Karpas-422 (cell line): ENCODE results near the gene REEP5. TPM values are rescaled to one million over a fixed set of nuclear protein-coding genes. Genes with fewer than 3 reads are reported as not detected.
"Not testable (repeated sequence)": the region's sequence is repeated elsewhere in the genome, so short reads cannot be mapped to it uniquely, and the experiment has no call there.

Experiments used
- DNase-seq: peaks from one replicate; pipeline ENCODE4 v3.0.0-alpha.2; 2015
- H2AFZ ChIP-seq: fragments of 200-600 bp; sonication (generic); 2 replicates; pipeline ENCODE4 v1.6.1; 2014; ENCODE audit warnings: antibody characterized with exemption, low read length, mixed read lengths
- H3K27ac ChIP-seq: fragments of 200-600 bp; sonication (generic); 2 replicates; pipeline ENCODE4 v1.5.1; 2014; ENCODE audit warnings: mild to moderate bottlenecking, low read length, moderate library complexity
- H3K27me3 ChIP-seq: fragments of 200-600 bp; sonication (generic); 2 replicates; pipeline ENCODE4 v1.6.1; 2014; ENCODE audit warnings: low read length, mixed read lengths
- H3K36me3 ChIP-seq: fragments of 200-600 bp; sonication (generic); 2 replicates; pipeline ENCODE4 v1.6.1; 2014; ENCODE audit warnings: low read length, mixed read lengths; ENCODE audit not compliant: insufficient read depth
- H3K4me1 ChIP-seq: fragments of 200-600 bp; sonication (generic); 2 replicates; pipeline ENCODE4 v1.6.1; 2014; ENCODE audit warnings: mild to moderate bottlenecking, low read length, mixed read lengths
- H3K4me2 ChIP-seq: fragments of 200-600 bp; sonication (generic); 2 replicates; pipeline ENCODE4 v1.6.1; 2014; ENCODE audit warnings: low read length, low read depth, mild to moderate bottlenecking; ENCODE audit not compliant: poor library complexity, severe bottlenecking
- H3K4me3 ChIP-seq: fragments of 200-600 bp; sonication (generic); 2 replicates; pipeline ENCODE4 v1.5.1; 2014; ENCODE audit warnings: mild to moderate bottlenecking, antibody characterized with exemption, low read length, mixed read lengths
- H3K79me2 ChIP-seq: fragments of 200-600 bp; sonication (generic); 2 replicates; pipeline ENCODE4 v1.6.1; 2014; ENCODE audit warnings: mild to moderate bottlenecking, low read length, mixed read lengths
- H3K9ac ChIP-seq: fragments of 200-600 bp; sonication (generic); 2 replicates; pipeline ENCODE4 v1.6.0; 2014; ENCODE audit warnings: low read length
- H3K9me2 ChIP-seq: fragments of 200-600 bp; sonication (generic), shearing (Covaris generic); replicated peaks from 2 replicates; pipeline ENCODE4 v1.6.0; 2014; ENCODE audit warnings: mild to moderate bottlenecking, low read length, moderate library complexity; ENCODE audit not compliant: insufficient read depth
- H3K9me3 ChIP-seq: fragments of 300-700, 200-600 bp; sonication (generic); 2 replicates; pipeline ENCODE4 v1.6.1; 2014; ENCODE audit warnings: low read length, mixed read lengths
- H4K20me1 ChIP-seq: fragments of 200-600 bp; sonication (generic); 2 replicates; pipeline ENCODE4 v1.6.1; 2014; ENCODE audit warnings: mild to moderate bottlenecking, antibody characterized with exemption, low read length, low read depth; ENCODE audit not compliant: insufficient read depth
- total RNA-seq: library from RNA; depleted of rRNA; stranded (reverse); fragments of >200 nt; shearing (Covaris generic); gene quantifications from 2 replicates; pipeline ENCODE4 v1.2.3, GENCODE V29; 2014; ENCODE audit warnings: low replicate concordance

REEP5 gene
- total RNA-seq, 1 experiment from 2014 or later, result 197 TPM

DNA sequence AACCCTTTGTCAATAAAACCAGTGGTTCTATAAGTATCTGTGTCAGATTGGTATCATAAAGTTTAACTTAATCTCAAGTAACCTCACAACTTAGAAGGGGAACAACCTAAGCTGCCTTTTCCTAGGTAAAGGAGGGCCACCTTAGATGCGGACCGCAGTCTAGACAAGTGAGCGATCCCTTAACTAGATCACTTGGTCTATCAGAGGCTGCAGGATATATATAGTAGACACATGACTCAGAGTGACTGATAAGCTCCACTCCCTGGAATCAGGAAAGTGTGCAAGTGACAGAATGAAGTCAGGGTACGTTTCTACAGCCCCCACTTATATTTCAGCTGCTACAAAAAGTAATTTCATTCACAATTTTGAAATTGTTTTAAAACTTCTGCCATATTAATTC, 7.4 kb downstream of the REEP5 start:
- DNase-seq, result no peak
- H3K79me2 ChIP-seq, result peaks cover 96% of the 10 kb centered on the region
- H3K4me2 ChIP-seq, result no peak overlapping the region
- peaks cover 30% of the 10 kb centered on the region for H3K4me1 ChIP-seq
- no peaks in the 10 kb centered on the region for H3K9me3 ChIP-seq
- H3K36me3 ChIP-seq, result peaks cover 80% of the 10 kb centered on the region
- 0 out of 2 replicates have a peak, but pooled peaks cover 4% of the 10 kb centered on the region for H4K20me1 ChIP-seq
- H3K4me3 ChIP-seq, result no peak overlapping the region
- H3K9ac ChIP-seq, result no peak overlapping the region
- no peak overlapping the region for H2AFZ ChIP-seq
- H3K27me3 ChIP-seq, result no peaks in the 10 kb centered on the region
- no peak overlapping the region for H3K27ac ChIP-seq
- H3K9me2 ChIP-seq, result no peaks in the 10 kb centered on the region

DNA sequence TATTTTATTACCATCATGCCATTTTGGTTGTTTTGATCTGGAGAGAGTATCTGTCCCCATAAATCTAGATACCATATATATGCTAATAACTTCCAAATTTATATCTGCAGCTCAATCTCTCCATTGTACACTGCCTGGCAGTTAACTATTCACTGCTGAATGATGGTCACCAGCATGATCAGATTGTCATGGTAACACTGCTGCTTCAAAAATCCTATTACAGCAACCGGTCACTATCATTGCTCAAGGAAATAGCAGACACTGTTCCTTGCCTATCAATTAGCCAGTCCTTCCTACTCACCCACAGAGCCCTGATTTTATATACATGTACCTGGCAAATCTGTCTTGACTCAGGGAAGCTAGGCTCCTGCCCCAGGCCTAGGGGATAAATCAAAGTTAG, 11.5 kb downstream of the REEP5 start:
- H3K27me3 ChIP-seq, result no peaks in the 10 kb centered on the region

DNA sequence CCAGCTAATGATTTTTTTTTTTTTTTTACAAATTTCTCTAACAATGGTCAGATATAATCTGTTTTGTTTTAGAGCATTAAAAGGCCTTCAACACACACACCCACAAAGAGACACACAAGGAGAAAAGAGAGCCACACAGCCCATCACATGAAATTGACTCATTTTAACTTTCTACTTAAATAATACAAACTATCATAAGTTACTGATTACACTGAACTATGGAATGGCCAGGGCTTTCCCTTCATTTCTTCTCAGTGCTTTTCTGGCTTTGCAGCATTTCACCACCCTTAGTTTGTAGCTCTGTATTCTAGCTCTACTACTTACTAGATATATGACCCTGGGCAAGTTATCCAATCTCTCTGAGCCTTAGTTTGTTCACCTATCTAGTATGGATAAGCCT, 13.2 kb downstream of the REEP5 start:
- H4K20me1 ChIP-seq, result 0 out of 2 replicates have a peak, but pooled peaks cover 4% of the 10 kb centered on the region
- H3K36me3 ChIP-seq, result peaks cover 53% of the 10 kb centered on the region; the same call in 1 of the 2 replicates
- no peaks in the 10 kb centered on the region for H3K27me3 ChIP-seq
- H3K9me3 ChIP-seq, result no peaks in the 10 kb centered on the region
- no peak for DNase-seq
- peaks cover 87% of the 10 kb centered on the region for H3K79me2 ChIP-seq
- no peak overlapping the region for H2AFZ ChIP-seq
- H3K4me2 ChIP-seq, result no peak overlapping the region
- H3K4me3 ChIP-seq, result no peak overlapping the region
- H3K27ac ChIP-seq, result no peak overlapping the region
- H3K4me1 ChIP-seq, result no peaks in the 10 kb centered on the region
- H3K9me2 ChIP-seq, result no peaks in the 10 kb centered on the region
- H3K9ac ChIP-seq, result no peak overlapping the region

More for the DNA sequence above, 11.5 kb downstream of the REEP5 start:
- Histone ChIP-seq H3K4me3 (no peak overlapping the region), H3K9me3 (no peaks in the 10 kb centered on the region), H2AFZ (no peak overlapping the region), H4K20me1 (0 out of 2 replicates have a peak, but pooled peaks cover 4% of the 10 kb centered on the region), H3K4me1 (no peaks in the 10 kb centered on the region), H3K27ac (no peak overlapping the region), H3K4me2 (no peak overlapping the region), H3K9me2 (no peaks in the 10 kb centered on the region), H3K36me3 (peaks cover 62% of the 10 kb centered on the region), H3K79me2 (peaks cover 88% of the 10 kb centered on the region), H3K9ac (no peak overlapping the region)
- no peak for DNase-seq

DNA sequence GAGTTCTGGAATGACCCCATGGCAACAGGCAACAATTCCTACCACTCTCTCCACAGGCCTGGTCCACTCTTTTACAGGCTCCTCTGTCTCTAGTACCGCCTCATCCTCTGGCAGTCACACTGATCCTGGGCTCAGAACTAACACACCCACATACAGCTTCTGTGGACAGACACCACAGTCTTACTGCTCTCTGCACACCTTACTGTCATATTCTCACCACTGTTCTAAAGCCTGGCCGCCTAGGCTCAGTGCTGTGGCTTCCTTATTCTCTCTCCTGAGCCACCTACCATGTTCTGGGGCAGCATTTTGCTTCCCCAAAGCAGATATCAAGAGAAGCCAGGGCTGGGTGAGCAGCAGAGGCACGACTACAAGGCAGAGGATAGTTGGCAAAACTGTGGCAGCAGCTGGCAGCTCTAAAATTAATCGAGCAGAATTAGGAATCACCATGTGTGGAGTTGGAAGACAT, 14.8 kb downstream of the REEP5 start:
- Histone ChIP-seq H3K27ac (no peak overlapping the region), H3K27me3 (no peaks in the 10 kb centered on the region), H2AFZ (no peak overlapping the region), H3K9me2 (no peaks in the 10 kb centered on the region), H3K4me1 (no peaks in the 10 kb centered on the region), H3K9me3 (no peaks in the 10 kb centered on the region), H3K4me2 (no peak overlapping the region), H4K20me1 (0 out of 2 replicates have a peak, but pooled peaks cover 4% of the 10 kb centered on the region), H3K4me3 (no peak overlapping the region), H3K36me3 (peaks cover 62% of the 10 kb centered on the region; the same call in 1 of the 2 replicates), H3K9ac (no peak overlapping the region), H3K79me2 (peaks cover 89% of the 10 kb centered on the region)
- DNase-seq, result no peak

GRCh38 chr5:112906637-112907036, 15.4 kb downstream of the REEP5 start:
- H3K4me1 ChIP-seq, result no peaks in the 10 kb centered on the region
- no peak overlapping the region for H3K4me2 ChIP-seq
- no peaks in the 10 kb centered on the region for H4K20me1 ChIP-seq
- no peaks in the 10 kb centered on the region for H3K27me3 ChIP-seq
- H3K27ac ChIP-seq, result no peak overlapping the region
- no peak overlapping the region for H2AFZ ChIP-seq
- no peaks in the 10 kb centered on the region for H3K9me2 ChIP-seq
- no peak overlapping the region for H3K4me3 ChIP-seq
- no peak overlapping the region for H3K9ac ChIP-seq
- peaks cover 86% of the 10 kb centered on the region for H3K79me2 ChIP-seq
- no peaks in the 10 kb centered on the region for H3K9me3 ChIP-seq
- peaks cover 61% of the 10 kb centered on the region; the same call in 1 of the 2 replicates for H3K36me3 ChIP-seq
- DNase-seq, result no peak

DNA sequence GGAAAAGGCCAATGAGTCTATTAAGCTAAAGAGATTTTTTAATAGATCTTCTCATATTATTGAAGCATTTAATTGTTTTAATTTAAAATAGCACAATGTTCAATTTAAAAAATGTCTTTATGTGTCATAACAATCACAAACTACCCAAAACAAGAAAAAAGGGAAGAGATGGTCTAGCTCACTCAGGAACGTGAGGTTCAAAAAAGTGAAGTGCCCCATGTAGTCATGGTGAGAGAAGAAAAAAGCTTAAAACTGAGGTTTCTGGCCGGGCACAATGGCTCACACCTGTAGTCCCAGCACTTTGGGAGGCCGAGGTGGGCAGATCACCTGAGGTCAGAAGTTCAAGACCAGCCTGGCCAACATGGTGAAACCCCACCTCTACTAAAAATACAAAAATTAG, 17.0 kb downstream of the REEP5 start:
- Histone ChIP-seq H3K79me2 (peaks cover 80% of the 10 kb centered on the region), H3K36me3 (peaks cover 54% of the 10 kb centered on the region; the same call in 1 of the 2 replicates)
- H2AFZ ChIP-seq, H4K20me1 ChIP-seq, H3K9me2 ChIP-seq, H3K4me1 ChIP-seq, H3K27ac ChIP-seq, H3K4me3 ChIP-seq, DNase-seq, H3K4me2 ChIP-seq, H3K27me3 ChIP-seq, H3K9me3 ChIP-seq, H3K9ac ChIP-seq: not testable (repeated sequence)

- H4K20me1 ChIP-seq, result no peaks in the 10 kb centered on the region
- H3K36me3 ChIP-seq, result peaks cover 65% of the 10 kb centered on the region
- no peaks in the 10 kb centered on the region for H3K9me3 ChIP-seq
- no peak overlapping the region for H3K4me2 ChIP-seq
- H3K9ac ChIP-seq, result no peak overlapping the region
- H3K27ac ChIP-seq, result no peak overlapping the region
- H3K9me2 ChIP-seq, result no peaks in the 10 kb centered on the region
- no peak for DNase-seq
- no peak overlapping the region for H2AFZ ChIP-seq
- peaks cover 7% of the 10 kb centered on the region; the same call in 1 of the 2 replicates for H3K4me1 ChIP-seq
- no peaks in the 10 kb centered on the region for H3K27me3 ChIP-seq
- H3K79me2 ChIP-seq, result peaks cover 89% of the 10 kb centered on the region
- H3K4me3 ChIP-seq, result no peak overlapping the region
Observed at GRCh38 chr5:112902561-112902960, 19.5 kb downstream of the REEP5 start.

DNA sequence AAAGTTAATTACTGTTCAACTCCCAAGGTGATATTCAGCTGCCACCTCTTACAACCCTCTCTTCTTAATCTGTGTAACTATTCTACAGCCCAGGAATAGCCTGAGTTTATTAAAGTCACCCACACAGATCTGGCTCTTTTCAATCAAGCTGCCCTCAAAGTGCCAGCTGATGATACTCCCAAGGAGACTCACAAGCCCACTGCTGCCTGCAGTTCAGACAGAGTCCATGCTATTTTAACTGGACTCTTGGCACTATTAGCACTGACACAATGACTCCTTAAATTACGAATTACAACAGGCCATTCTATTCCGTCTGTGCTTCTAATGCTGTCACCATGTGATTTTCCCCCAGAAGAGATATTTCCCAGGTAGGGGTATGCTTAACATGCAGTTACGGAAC, 26.3 kb downstream of the REEP5 start:
- no peaks in the 10 kb centered on the region for H3K9me2 ChIP-seq
- H3K4me3 ChIP-seq, result no peak overlapping the region
- H3K79me2 ChIP-seq, result peaks cover 88% of the 10 kb centered on the region
- H4K20me1 ChIP-seq, result 0 out of 2 replicates have a peak, but pooled peaks cover 3% of the 10 kb centered on the region
- H3K4me1 ChIP-seq, result peaks cover 29% of the 10 kb centered on the region
- no peak overlapping the region for H2AFZ ChIP-seq
- H3K9ac ChIP-seq, result no peak overlapping the region
- no peak for DNase-seq
- H3K36me3 ChIP-seq, result peaks cover 43% of the 10 kb centered on the region
- H3K27ac ChIP-seq, result no peak overlapping the region
- H3K27me3 ChIP-seq, result no peaks in the 10 kb centered on the region
- no peaks in the 10 kb centered on the region for H3K9me3 ChIP-seq
- H3K4me2 ChIP-seq, result no peak overlapping the region
